ENCODE measurements around the gene SNX3.

SNX3 gene

GRCh38 chr6:108193131-108193530 lies 67.7 kb downstream of the SNX3 start:
- H3K4me3 ChIP-seq (ENCODE audit: low read depth, low read length): no peak overlapping the region
- TF ChIP-seq CTCF (IDR thresholded peaks at IDR 0.05; ENCODE audit: low read depth, low read length): no peak

DNA sequence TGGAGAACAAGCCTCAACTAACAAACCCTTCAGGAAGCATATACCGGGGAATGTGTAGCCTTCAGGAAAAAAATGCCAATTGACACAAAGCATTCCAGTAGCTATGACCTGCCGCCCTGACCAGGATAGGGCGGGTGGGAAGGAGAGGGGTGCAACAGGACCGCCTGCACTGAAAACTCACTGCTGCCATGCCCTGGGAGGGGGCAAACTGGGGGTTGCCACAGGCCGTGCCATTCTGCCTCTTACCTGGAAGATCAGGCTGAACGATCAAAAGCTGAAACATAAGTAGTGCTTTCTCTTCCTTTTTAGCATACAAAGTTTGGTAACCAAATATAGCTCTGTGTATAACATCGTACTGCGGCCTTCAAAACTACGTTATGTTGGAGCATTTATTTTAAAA lies 73.3 kb downstream of the SNX3 start:
- no peak for TF ChIP-seq CTCF (IDR thresholded peaks at IDR 0.05; ENCODE audit: low read depth, low read length)
- no peak overlapping the region for H3K4me3 ChIP-seq (ENCODE audit: low read depth, low read length)

DNA sequence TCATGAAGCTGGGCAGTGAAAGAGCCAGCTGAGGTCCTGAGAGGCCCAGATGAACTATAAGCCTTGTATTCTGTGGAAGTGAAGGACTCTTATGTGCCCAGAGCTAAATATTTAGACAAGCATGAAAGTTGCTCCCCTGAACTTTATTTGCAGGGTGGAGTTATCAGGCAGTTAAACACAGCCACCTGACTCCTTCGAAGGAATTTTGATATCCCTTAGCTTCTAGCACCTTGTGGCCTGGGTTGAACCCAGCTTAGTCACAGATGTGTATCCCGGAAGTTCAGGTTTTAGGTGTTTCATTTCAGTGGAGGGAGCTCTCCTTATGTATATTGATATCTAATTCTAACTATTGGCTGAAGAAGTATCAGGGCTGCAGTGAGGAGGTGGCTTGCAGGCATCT lies 74.6 kb downstream of the SNX3 start:
- no peak overlapping the region for H3K4me3 ChIP-seq (ENCODE audit: low read depth, low read length)
- TF ChIP-seq CTCF (IDR thresholded peaks at IDR 0.05; ENCODE audit: low read depth, low read length): no peak

DNA sequence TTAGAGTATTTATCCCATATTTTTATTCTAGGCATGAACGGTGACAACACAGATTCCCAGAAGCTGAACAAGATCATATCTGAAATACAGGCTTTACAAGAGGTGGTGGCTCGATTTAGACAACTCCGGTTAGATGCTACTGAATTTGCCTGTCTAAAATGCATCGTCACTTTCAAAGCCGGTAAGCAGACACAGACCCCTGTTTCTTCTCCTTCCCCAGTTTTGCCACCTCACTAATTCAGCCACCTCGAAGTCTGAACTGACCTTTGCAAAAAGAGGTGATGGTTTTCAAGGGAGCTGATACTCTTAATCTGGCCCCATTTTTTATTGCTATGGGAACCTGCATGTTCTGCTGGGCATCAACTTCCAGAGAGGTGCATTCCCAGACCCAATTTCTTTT lies 80.1 kb downstream of the SNX3 start:
- TF ChIP-seq CTCF (IDR thresholded peaks at IDR 0.05; ENCODE audit: low read depth, low read length): no peak
- H3K4me3 ChIP-seq (ENCODE audit: low read depth, low read length): no peak overlapping the region

DNA sequence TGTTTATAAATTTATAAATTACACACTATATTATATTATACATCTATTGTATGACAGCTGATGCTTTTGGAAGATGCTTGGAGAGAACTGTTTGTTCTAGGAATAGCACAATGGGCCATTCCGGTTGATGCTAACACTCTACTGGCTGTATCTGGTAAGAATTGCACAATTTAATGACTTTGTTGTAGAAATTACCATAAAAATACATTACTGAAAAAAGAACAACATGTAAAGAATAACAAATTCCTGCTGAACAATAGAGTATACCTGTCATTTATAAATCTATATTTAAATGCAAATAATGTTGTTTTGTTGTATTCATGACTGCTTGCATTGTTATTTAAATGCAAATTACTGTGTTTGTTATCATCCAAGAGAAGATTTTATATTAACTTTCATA lies 80.6 kb downstream of the SNX3 start:
- H3K4me3 ChIP-seq (ENCODE audit: low read depth, low read length): no peak overlapping the region
- no peak for TF ChIP-seq CTCF (IDR thresholded peaks at IDR 0.05; ENCODE audit: low read depth, low read length)

DNA sequence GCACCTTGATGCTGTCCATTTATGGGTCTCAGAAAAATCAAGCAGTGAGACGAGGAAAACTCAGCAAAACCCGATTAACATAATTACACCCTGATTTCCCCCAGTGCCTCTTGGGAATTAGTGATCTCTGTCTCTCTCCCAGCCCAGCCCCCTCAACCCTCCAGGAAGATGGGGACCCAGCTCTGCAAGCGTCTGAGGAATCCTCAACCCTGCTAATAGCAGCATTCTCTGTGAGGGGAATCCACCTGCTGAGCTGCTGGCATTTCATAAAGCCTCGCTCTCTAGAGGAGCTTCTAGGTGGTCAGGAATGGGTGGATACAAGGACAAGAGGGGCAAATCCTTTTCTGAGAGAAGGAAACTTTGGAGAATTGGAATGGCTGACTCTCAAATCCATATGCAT lies 81.1 kb downstream of the SNX3 start:
- no peak overlapping the region for H3K4me3 ChIP-seq (ENCODE audit: low read depth, low read length)
- TF ChIP-seq CTCF (IDR thresholded peaks at IDR 0.05; ENCODE audit: low read depth, low read length): no peak

GRCh38 chr6:108176281-108177089 lies 84.4 kb downstream of the SNX3 start:
- no peak overlapping the region for H3K4me3 ChIP-seq (ENCODE audit: low read depth, low read length)
- no peak for TF ChIP-seq CTCF (IDR thresholded peaks at IDR 0.05; ENCODE audit: low read depth, low read length)

All from WI38 (cell line).